ENCODE results near the gene MYO18A. TPM values are rescaled to one million over a fixed set of nuclear protein-coding genes. Genes with fewer than 3 reads are reported as not detected.
"Not testable (repeated sequence)": the region's sequence is repeated elsewhere in the genome, so short reads cannot be mapped to it uniquely, and the experiment has no call there.

Gene MYO18A
- total and polyA plus RNA-seq, 10 of the 15 experiments (the other 5 are each of a cell fraction or from before 2014, with no cell fraction given) = 2.9 to 66.0 (median 24.5) TPM

- no peak for TF ChIP-seq EZH2 (IDR thresholded peaks at IDR 0.05; ENCODE audit: borderline replicate concordance, control insufficient read depth, low read depth, low read length)
- TF ChIP-seq ZBED1 (IDR thresholded peaks at IDR 0.05; ENCODE audit: borderline replicate concordance) = no peak
- no peak for TF ChIP-seq EED (IDR thresholded peaks at IDR 0.05; ENCODE audit: low read depth)
- no peak for TF ChIP-seq EP300 (IDR thresholded peaks at IDR 0.05; ENCODE audit: borderline replicate concordance in 1 of 2, control insufficient read depth in 1 of 2, low read depth in 2 of 2, low read length in 2 of 2)
- no peak for TF ChIP-seq IRF4 (IDR thresholded peaks at IDR 0.05; ENCODE audit: low read depth, low read length)
- no peak for TF ChIP-seq POLR2AphosphoS2 (IDR thresholded peaks at IDR 0.05; ENCODE audit: low read depth, low read length)
- no peak for TF ChIP-seq ATF3 (IDR thresholded peaks at IDR 0.05; ENCODE audit: borderline replicate concordance, extremely low read depth, low read depth, low read length)
- no peak for TF ChIP-seq RB1 (IDR thresholded peaks at IDR 0.05; ENCODE audit: borderline replicate concordance)
These were observed 90.6 kb downstream of the MYO18A start (continued) for GRCh38 chr17:29089601-29090044.

DNA sequence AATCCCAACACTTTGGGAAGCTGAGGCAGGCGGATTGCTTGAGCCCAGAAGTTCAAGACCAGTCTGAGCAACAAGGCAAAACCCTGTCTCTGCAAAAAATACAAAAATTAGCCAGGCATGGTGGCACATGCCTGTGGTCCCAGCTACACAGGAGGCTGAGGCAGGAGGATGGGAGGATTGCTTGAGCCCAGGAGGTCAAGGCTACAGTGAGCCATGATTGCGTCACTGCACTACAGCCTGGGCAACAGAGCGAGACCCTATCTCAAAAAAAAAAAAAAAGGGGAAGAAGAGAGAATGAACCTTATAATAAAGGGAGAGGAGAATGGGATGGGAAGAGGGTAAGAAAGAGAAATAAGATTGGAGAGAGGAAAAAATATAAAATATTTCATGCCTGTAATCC, 91.4 kb downstream of the MYO18A start:
- WGBS (ENCODE audit: insufficient coverage, insufficient replicate concordance, low lambda C conversion rate, missing lambda C conversion rate) = 92% methylated on average over 1 of the region's 3 CpGs
- POLR2A ChIA-PET; BruUV-seq (replicated peaks): not testable (repeated sequence)

More for the DNA sequence above, 91.4 kb downstream of the MYO18A start:
- peaks cover 6 to 18% of the 10 kb centered on the region in 2 experiments for H3K36me3 ChIP-seq (ENCODE audit: control insufficient read depth in 2 of 2, insufficient read depth in 2 of 2, low read length in 1 of 2)
- H3K9ac ChIP-seq (ENCODE audit: control insufficient read depth, insufficient read depth, low read length); H3K27me3 ChIP-seq (replicated peaks in 1 of 2; ENCODE audit: control insufficient read depth in 2 of 2, insufficient read depth in 2 of 2, low read length in 1 of 2); intact Hi-C loops (cut with micrococcal nuclease; ENCODE audit: unreplicated experiment); CTCF ChIA-PET; H4K20me1 ChIP-seq (ENCODE audit: control insufficient read depth, insufficient read depth); H3K79me2 ChIP-seq (ENCODE audit: control insufficient read depth, insufficient read depth, low read length); ATAC-seq; H2AFZ ChIP-seq (ENCODE audit: control insufficient read depth, low read depth, low read length); H3K9me3 ChIP-seq (replicated peaks; ENCODE audit: control insufficient read depth, insufficient read depth, low read length); H3K4me1 ChIP-seq (ENCODE audit: control insufficient read depth, insufficient read depth, low read length); H3K4me3 ChIP-seq; DNase-seq (ENCODE audit: low read depth, low spot score); FAIRE-seq; RAD21 ChIA-PET (ENCODE audit: unreplicated experiment); H3K27ac ChIP-seq (ENCODE audit: control insufficient read depth, insufficient read depth); in situ Hi-C loops (cut with MboI); SMC1A ChIA-PET (ENCODE audit: uncharacterized antibody, unreplicated experiment); H3K4me2 ChIP-seq (ENCODE audit: control insufficient read depth, insufficient read depth): not testable (repeated sequence)

All from GM12878 (cell line).